Measurements from ENCODE around the gene SEPHS1. TPM values are rescaled to one million over a fixed set of nuclear protein-coding genes. Genes with fewer than 3 reads are reported as not detected.

SEPHS1 gene
- polyA plus RNA-seq, 4 donors = 122 to 131 (median 126) TPM

- no peak for DNase-seq (ENCODE audit: low read depth in 4 of 4, low spot score in 2 of 4)
Observed at GRCh38 chr10:13329565-13329964, 18.5 kb downstream of the SEPHS1 start.

- no peak for DNase-seq (ENCODE audit: low read depth in 4 of 4, low spot score in 2 of 4)
Observed at GRCh38 chr10:13328613-13329012, 19.5 kb downstream of the SEPHS1 start.

GRCh38 chr10:13328126-13328525 lies 20.0 kb downstream of the SEPHS1 start:
- DNase-seq (ENCODE audit: low read depth in 4 of 4, low spot score in 2 of 4) = no peak

GRCh38 chr10:13327534-13327933 lies 20.6 kb downstream of the SEPHS1 start:
- DNase-seq (ENCODE audit: low read depth in 4 of 4, low spot score in 2 of 4) = no peak

GRCh38 chr10:13322615-13323148 lies 25.4 kb downstream of the SEPHS1 start:
- no peak for DNase-seq (ENCODE audit: low read depth in 4 of 4, low spot score in 2 of 4)

- DNase-seq (ENCODE audit: low read depth in 4 of 4, low spot score in 2 of 4) = no peak
Observed at GRCh38 chr10:13321576-13321975, 26.5 kb downstream of the SEPHS1 start.

- DNase-seq (ENCODE audit: low read depth in 4 of 4, low spot score in 2 of 4) = no peak
Observed at GRCh38 chr10:13319166-13319565, 28.9 kb downstream of the SEPHS1 start.

- no peak for DNase-seq (ENCODE audit: low read depth in 4 of 4, low spot score in 2 of 4)
Observed at GRCh38 chr10:13317474-13317873, 30.6 kb downstream of the SEPHS1 start.

GRCh38 chr10:13316635-13317311 lies 31.3 kb downstream of the SEPHS1 start:
- no peak for DNase-seq (ENCODE audit: low read depth in 4 of 4, low spot score in 2 of 4)

- DNase-seq (ENCODE audit: low read depth in 4 of 4, low spot score in 2 of 4) = no peak
Observed at GRCh38 chr10:13315361-13315760, 32.7 kb downstream of the SEPHS1 start.

- no peak for DNase-seq (ENCODE audit: low read depth in 4 of 4, low spot score in 2 of 4)
Observed at GRCh38 chr10:13311177-13311575, 36.9 kb downstream of the SEPHS1 start.

GRCh38 chr10:13310518-13311176 lies 37.4 kb downstream of the SEPHS1 start:
- DNase-seq (ENCODE audit: low read depth in 4 of 4, low spot score in 2 of 4) = no peak

GRCh38 chr10:13309792-13310191 lies 38.3 kb downstream of the SEPHS1 start:
- no peak for DNase-seq (ENCODE audit: low read depth in 4 of 4, low spot score in 2 of 4)

GRCh38 chr10:13308096-13308495 lies 40.0 kb downstream of the SEPHS1 start:
- DNase-seq (ENCODE audit: low read depth in 4 of 4, low spot score in 2 of 4) = no peak

GRCh38 chr10:13306103-13306502 lies 42.0 kb downstream of the SEPHS1 start:
- no peak for DNase-seq (ENCODE audit: low read depth in 4 of 4, low spot score in 2 of 4)

GRCh38 chr10:13302821-13303555 lies 45.1 kb downstream of the SEPHS1 start:
- DNase-seq (ENCODE audit: low read depth in 4 of 4, low spot score in 2 of 4) = no peak

- peak; percentile 43 to 81 (median 63) for DNase-seq (ENCODE audit: low read depth in 4 of 4, low spot score in 2 of 4)
Observed at GRCh38 chr10:13299437-13300287, 48.4 kb downstream of the SEPHS1 start, which contains the start of gene PHYH. TSS of gene PHYH (minus strand) at chr10:13300064. CDS start at chr10:13300042, 22 bp downstream.

GRCh38 chr10:13298748-13299436 lies 49.2 kb downstream of the SEPHS1 start:
- DNase-seq (ENCODE audit: low read depth in 4 of 4, low spot score in 2 of 4) = peak in 2 of 4 donors; percentile 13 to 24

- DNase-seq (ENCODE audit: low read depth in 4 of 4, low spot score in 2 of 4) = no peak
Observed at GRCh38 chr10:13296476-13296875, 51.6 kb downstream of the SEPHS1 start.

GRCh38 chr10:13294784-13295183 lies 53.3 kb downstream of the SEPHS1 start:
- DNase-seq (ENCODE audit: low read depth in 4 of 4, low spot score in 2 of 4) = no peak
